Measurements from ENCODE around the gene DHRS2.

DHRS2 gene

DNA sequence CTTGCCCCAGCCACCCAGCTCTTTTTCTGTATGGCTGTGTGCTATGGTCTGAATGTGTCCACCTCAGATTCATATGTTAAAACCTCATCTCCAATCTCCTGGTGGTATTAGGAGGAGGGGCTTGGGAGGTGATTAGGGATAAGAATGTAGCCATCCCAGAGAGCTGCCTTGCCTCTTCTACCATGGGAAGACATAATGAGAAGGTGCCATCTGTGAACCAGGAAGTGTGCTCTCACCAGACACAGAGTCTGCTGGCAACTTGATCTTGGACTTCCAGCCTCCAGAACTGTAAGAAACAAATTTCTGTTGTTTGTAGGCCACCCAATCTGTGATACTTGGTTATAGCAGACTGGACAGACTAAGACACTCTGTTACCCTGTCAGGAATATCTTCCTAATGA, 34.7 kb upstream of the DHRS2 start:
- TF ChIP-seq, protein P1, sequence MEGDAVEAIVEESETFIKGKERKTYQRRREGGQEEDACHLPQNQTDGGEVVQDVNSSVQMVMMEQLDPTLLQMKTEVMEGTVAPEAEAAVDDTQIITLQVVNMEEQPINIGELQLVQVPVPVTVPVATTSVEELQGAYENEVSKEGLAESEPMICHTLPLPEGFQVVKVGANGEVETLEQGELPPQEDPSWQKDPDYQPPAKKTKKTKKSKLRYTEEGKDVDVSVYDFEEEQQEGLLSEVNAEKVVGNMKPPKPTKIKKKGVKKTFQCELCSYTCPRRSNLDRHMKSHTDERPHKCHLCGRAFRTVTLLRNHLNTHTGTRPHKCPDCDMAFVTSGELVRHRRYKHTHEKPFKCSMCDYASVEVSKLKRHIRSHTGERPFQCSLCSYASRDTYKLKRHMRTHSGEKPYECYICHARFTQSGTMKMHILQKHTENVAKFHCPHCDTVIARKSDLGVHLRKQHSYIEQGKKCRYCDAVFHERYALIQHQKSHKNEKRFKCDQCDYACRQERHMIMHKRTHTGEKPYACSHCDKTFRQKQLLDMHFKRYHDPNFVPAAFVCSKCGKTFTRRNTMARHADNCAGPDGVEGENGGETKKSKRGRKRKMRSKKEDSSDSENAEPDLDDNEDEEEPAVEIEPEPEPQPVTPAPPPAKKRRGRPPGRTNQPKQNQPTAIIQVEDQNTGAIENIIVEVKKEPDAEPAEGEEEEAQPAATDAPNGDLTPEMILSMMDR (IDR thresholded peaks at IDR 0.05; ENCODE audit: insufficient read depth, missing control alignments) = no peak
- FAIRE-seq (no peak), DNase-seq (ENCODE audit: insufficient read length, low spot score) (no peak)

DNA sequence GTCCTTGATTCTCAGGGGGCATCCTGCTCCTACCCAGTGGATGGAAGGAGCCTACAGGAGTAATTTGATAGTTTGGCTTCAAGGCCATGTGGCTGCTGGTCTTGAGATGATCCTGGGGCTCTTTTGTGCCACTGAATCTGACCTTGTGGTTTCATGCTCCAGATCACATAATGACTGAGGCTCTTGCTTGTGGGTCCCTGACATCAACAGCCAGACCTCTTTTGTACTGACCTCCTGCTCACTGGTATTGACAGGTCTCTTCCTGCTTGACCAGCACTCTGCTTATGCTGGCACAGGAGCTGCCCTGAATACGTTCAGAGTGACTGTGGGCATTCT, 34.4 kb upstream of the DHRS2 start:
- DNase-seq (ENCODE audit: insufficient read length, low spot score) (no peak), FAIRE-seq (no peak)
- TF ChIP-seq, protein P1 (IDR thresholded peaks at IDR 0.05; ENCODE audit: insufficient read depth, missing control alignments) = no peak

DNA sequence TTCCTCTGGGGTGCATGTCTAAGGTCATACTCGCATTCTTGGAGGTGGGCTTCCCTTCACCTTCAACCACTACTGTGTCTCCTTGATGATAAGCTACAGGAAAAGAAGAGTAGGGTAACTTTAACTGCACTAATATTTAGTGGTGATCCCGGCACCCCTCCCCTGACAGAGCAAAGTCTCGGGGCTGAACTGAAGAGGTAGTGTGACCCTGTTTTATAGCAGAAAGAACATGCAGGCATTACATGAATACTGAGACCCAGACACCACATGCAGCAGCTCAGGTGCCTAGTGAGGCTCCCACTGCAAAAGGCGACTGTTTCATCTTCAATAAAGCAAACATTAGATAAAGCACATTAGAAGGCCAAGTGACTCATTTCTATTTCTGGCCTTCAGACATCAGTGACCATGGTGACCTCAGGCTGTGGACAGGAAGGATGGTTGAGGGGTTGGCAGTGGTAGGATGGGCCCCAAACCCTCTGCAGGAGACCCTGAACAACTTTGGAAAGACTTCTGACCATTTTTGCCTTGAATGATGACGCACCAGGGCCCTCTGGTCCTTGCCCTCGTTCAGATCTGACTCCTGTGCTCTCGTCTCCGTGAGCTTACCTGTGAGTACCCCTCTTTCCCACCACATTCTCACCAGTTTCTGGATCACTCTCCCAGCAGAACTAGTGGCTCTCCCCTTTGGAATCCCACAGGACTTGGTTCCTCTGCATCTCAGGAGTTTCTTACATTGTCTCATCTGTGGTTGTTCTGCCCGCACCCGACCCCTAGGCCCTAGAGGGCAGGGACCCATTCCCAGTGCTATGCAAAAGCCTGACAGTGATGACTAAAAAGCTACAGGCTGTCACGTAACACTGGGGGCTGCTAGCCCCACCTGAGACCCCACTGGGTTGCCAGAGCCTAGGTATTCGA, 33.7 kb upstream of the DHRS2 start:
- DNase-seq (ENCODE audit: insufficient read length, low spot score) = no peak
- TF ChIP-seq, protein P1 (IDR thresholded peaks at IDR 0.05; ENCODE audit: insufficient read depth, missing control alignments) = no peak
- no peak for FAIRE-seq

GRCh38 chr14:23603103-23603502, 33.1 kb upstream of the DHRS2 start:
- DNase-seq (ENCODE audit: insufficient read length, low spot score) (no peak), FAIRE-seq (no peak)
- TF ChIP-seq, protein P1 (IDR thresholded peaks at IDR 0.05; ENCODE audit: insufficient read depth, missing control alignments) = no peak

DNA sequence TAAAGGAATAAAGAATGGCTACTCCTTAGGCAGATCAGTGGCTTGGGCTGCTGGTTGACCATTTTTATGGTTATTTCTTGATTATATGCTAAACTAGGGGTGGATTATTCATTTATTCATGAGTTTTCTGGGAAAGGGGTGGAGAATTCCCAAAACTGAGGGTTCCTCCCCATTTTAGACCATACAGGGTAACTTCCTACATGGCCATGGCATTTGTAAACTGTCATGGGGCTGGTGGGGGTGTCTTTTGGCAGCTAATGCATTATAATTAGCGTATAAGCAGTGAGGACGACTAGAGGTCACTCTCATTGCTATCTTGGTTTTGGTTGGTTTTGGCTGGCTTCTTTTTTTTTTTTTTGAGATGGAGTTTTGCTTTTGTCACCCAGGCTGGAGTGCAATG, 32.0 kb upstream of the DHRS2 start:
- FAIRE-seq = no peak
- TF ChIP-seq, protein P1 (IDR thresholded peaks at IDR 0.05; ENCODE audit: insufficient read depth, missing control alignments) = no peak

GRCh38 chr14:23604675-23605170, 31.4 kb upstream of the DHRS2 start:
- TF ChIP-seq, protein P1 (IDR thresholded peaks at IDR 0.05; ENCODE audit: insufficient read depth, missing control alignments) = no peak
- no peak for DNase-seq (ENCODE audit: insufficient read length, low spot score)
- no peak for FAIRE-seq

More for the DNA sequence above, 32.0 kb upstream of the DHRS2 start:
- DNase-seq (ENCODE audit: insufficient read length, low spot score) = no peak

Measured in D721Med (cell line).